GM12878 (cell line): ENCODE measurements around the gene SLC3A2. TPM values are rescaled to one million over a fixed set of nuclear protein-coding genes. Genes with fewer than 3 reads are reported as not detected.
A peak's percentile ranks its signal among the peaks of the same experiment; 100 is the strongest.

Experiments
- ATF7 ChIP-seq: fragments of 450-650 bp; IDR thresholded peaks from 2 replicates; pipeline ENCODE4 v1.6.1; 2016; ENCODE audit warnings: low read depth, mild to moderate bottlenecking
- BCL11A ChIP-seq: IDR thresholded peaks from 2 replicates; pipeline ENCODE4 v1.6.1; 2011; ENCODE audit warnings: low read depth, low read length
- BHLHE40 ChIP-seq, 2 experiments: fragments of 450-650 bp in 1 of 2; IDR thresholded peaks; 2 replicates each; pipeline ENCODE4 v1.6.1; 2011 to 2017; ENCODE audit warnings: low read depth in 2 of 2, borderline replicate concordance in 1 of 2, improper control_type of control experiment in 1 of 2, low read length in 1 of 2, mild to moderate bottlenecking in 1 of 2
- BMI1 ChIP-seq: fragments of 450-650 bp; IDR thresholded peaks from 2 replicates; pipeline ENCODE4 v1.6.1; 2016; ENCODE audit warnings: mild to moderate bottlenecking, moderate library complexity, borderline replicate concordance
- CBFB ChIP-seq: IDR thresholded peaks from 2 replicates; pipeline ENCODE4 v1.6.1; 2016; ENCODE audit warnings: antibody characterized with exemption, low read depth
- CHD2 ChIP-seq: IDR thresholded peaks from 2 replicates; pipeline ENCODE4 v1.6.1; 2011; ENCODE audit warnings: low read depth, low read length, improper control_type of control experiment, borderline replicate concordance
- CTCF ChIP-seq, 3 experiments: IDR thresholded peaks in 2 of 3; conservative IDR thresholded peaks in 1 of 3; 2 replicates each; pipeline ENCODE4 v1.5.1; 2011; ENCODE audit warnings: low read depth in 3 of 3, low read length in 3 of 3, mild to moderate bottlenecking in 3 of 3, control low read depth in 2 of 3, moderate library complexity in 2 of 3, inconsistent platforms in 1 of 3, mixed read lengths in 1 of 3; ENCODE audit not compliant: control insufficient read depth in 2 of 3, insufficient read depth in 1 of 3; ENCODE audit errors: extremely low read depth in 1 of 3
- FOXM1 ChIP-seq: IDR thresholded peaks from 2 replicates; pipeline ENCODE4 v1.6.1; 2012; ENCODE audit warnings: low read depth, mild to moderate bottlenecking, inconsistent platforms, low read length, moderate library complexity
- HDGF ChIP-seq: fragments of 450-650 bp; IDR thresholded peaks from 2 replicates; pipeline ENCODE4 v1.6.1; 2016; ENCODE audit warnings: antibody characterized with exemption
- KAT2A ChIP-seq: conservative IDR thresholded peaks from 2 replicates; pipeline ENCODE4 v1.6.1; 2011; ENCODE audit warnings: low read depth, low read length; ENCODE audit not compliant: control insufficient read depth
- MXI1 ChIP-seq: fragments of 150-350 bp; IDR thresholded peaks from 2 replicates; pipeline ENCODE4 v1.6.1; 2011; ENCODE audit warnings: low read depth, mild to moderate bottlenecking, inconsistent platforms, low read length, improper control_type of control experiment
- NBN ChIP-seq: fragments of 450-650 bp; IDR thresholded peaks from 2 replicates; pipeline ENCODE4 v1.6.1; 2016
- NR2F1 ChIP-seq: fragments of 450-650 bp; conservative IDR thresholded peaks from 2 replicates; pipeline ENCODE4 v1.6.1; 2017; ENCODE audit warnings: mild to moderate bottlenecking
- PBX3 ChIP-seq: IDR thresholded peaks from 2 replicates; pipeline ENCODE4 v1.6.1; 2011; ENCODE audit warnings: mild to moderate bottlenecking, low read depth, low read length, moderate library complexity; ENCODE audit not compliant: insufficient replicate concordance
- POLR2AphosphoS5 ChIP-seq: IDR thresholded peaks from 2 replicates; pipeline ENCODE4 v1.6.1; 2011; ENCODE audit warnings: mild to moderate bottlenecking, low read length, inconsistent platforms
- RBBP5 ChIP-seq: fragments of 200-600 bp; sonication (generic); conservative IDR thresholded peaks from 2 replicates; pipeline ENCODE4 v1.6.1; 2016
- RCOR1 ChIP-seq: conservative IDR thresholded peaks from 2 replicates; pipeline ENCODE4 v1.6.1; 2012; ENCODE audit warnings: low read depth, low read length, improper control_type of control experiment
- SMAD5 ChIP-seq: IDR thresholded peaks from 2 replicates; pipeline ENCODE4 v1.6.1; 2016; ENCODE audit warnings: antibody characterized with exemption, low read depth
- STAT1 ChIP-seq: fragments of 450-650 bp; conservative IDR thresholded peaks from 2 replicates; pipeline ENCODE4 v1.6.1; 2014; ENCODE audit warnings: antibody characterized with exemption, mild to moderate bottlenecking
- SUZ12 ChIP-seq: fragments of 200-600 bp; sonication (generic); IDR thresholded peaks from one replicate; pipeline ENCODE4 v1.6.1; 2018; ENCODE audit warnings: antibody characterized with exemption, mild to moderate bottlenecking; ENCODE audit not compliant: unreplicated experiment
- TCF12 ChIP-seq: IDR thresholded peaks from 2 replicates; pipeline ENCODE4 v1.6.1; 2011; ENCODE audit warnings: low read depth, mild to moderate bottlenecking, low read length
- TCF3 ChIP-seq: IDR thresholded peaks from 2 replicates; pipeline ENCODE4 v1.6.1; 2012; ENCODE audit warnings: low read depth, mild to moderate bottlenecking, low read length, borderline replicate concordance; ENCODE audit not compliant: insufficient read depth
- ZBED1 ChIP-seq: IDR thresholded peaks from 2 replicates; pipeline ENCODE4 v1.6.1; 2016; ENCODE audit warnings: borderline replicate concordance
- ZNF217 ChIP-seq: fragments of 450-650 bp; IDR thresholded peaks from 2 replicates; pipeline ENCODE4 v1.6.1; 2017; ENCODE audit warnings: antibody characterized with exemption, mild to moderate bottlenecking
- ZNF592 ChIP-seq: fragments of 450-650 bp; IDR thresholded peaks from 2 replicates; pipeline ENCODE4 v1.6.1; 2017; ENCODE audit warnings: mild to moderate bottlenecking, moderate library complexity
- polyA plus RNA-seq, 11 experiments: library from polyadenylated mRNA; depleted of rRNA in 4 of 11; unstranded in 6 of 11; stranded (reverse) in 5 of 11; fragments of >200 nt; fragmentation: Nextera tagmentation in 4 of 11; fragmentation: Illumina TruSeq in 1 of 11; extraction: Ambion mirVana in 4 of 11; extraction: Trizol in 1 of 11; gene quantifications; 1 replicate in 1 of 11; 2 replicates in 10 of 11; pipeline versions ENCODE4 v1.2.1 to v1.2.3, GENCODE V29; 2011 to 2016; ENCODE audit warnings: inconsistent platforms in 2 of 11, missing spikeins in 2 of 11, low read depth in 1 of 11
- total RNA-seq, 4 experiments: library from RNA; depleted of rRNA in 3 of 4; stranded (reverse); fragments of >200 nt in 3 of 4; fragmentation: Illumina TruSeq in 1 of 4; extraction: Trizol in 1 of 4; gene quantifications; 2 replicates each; pipeline versions ENCODE4 v1.2.1 to v1.2.3, GENCODE V29; 2013 to 2021

Gene SLC3A2
- total and polyA plus RNA-seq, 10 of the 15 experiments (the other 5 are each of a cell fraction or from before 2014, with no cell fraction given): 6.9 to 158 (median 106) TPM

- TF ChIP-seq CHD2: 0 out of 2 replicates have a peak, but pooled peaks have one; percentile 44
- TF ChIP-seq ZNF217: no peak
- peak; percentile 99 for TF ChIP-seq SMAD5
- TF ChIP-seq BCL11A: peak; percentile 26; the same call in 1 of the 2 replicates
- no peak for TF ChIP-seq CTCF (IDR thresholded peaks at IDR 0.05 in 2 of 3, conservative IDR thresholded peaks at IDR 0.05 in 1 of 3; ENCODE audit: control insufficient read depth in 2 of 3, extremely low read depth in 1 of 3, insufficient read depth in 1 of 3, low read depth in 3 of 3, low read length in 3 of 3)
- peak; percentile 85 for TF ChIP-seq ATF7
- peak; percentile 90 for TF ChIP-seq NBN
- TF ChIP-seq KAT2A: no peak
- peak; percentile 98 for TF ChIP-seq ZBED1
- peak; percentile 77; the same call in 1 of the 2 replicates for TF ChIP-seq TCF3
- no peak for TF ChIP-seq RCOR1
- no peak for TF ChIP-seq RBBP5
- peak; percentile 58; the same call in 1 of the 2 replicates for TF ChIP-seq TCF12
- no peak for TF ChIP-seq BMI1
- no peak for TF ChIP-seq SUZ12
- TF ChIP-seq BHLHE40 (IDR thresholded peaks at IDR 0.05; ENCODE audit: borderline replicate concordance in 1 of 2, low read depth in 2 of 2, low read length in 1 of 2): peak in 1 of 2 experiments; percentile 93
- TF ChIP-seq POLR2AphosphoS5: peak; percentile 100
- no peak for TF ChIP-seq ZNF592
- peak; percentile 52 for TF ChIP-seq PBX3
- peak; percentile 88 for TF ChIP-seq MXI1
- TF ChIP-seq HDGF: peak; percentile 91
- TF ChIP-seq FOXM1: peak; percentile 42; the same call in 1 of the 2 replicates
- peak; percentile 98 for TF ChIP-seq CBFB
- TF ChIP-seq STAT1: peak; percentile 86; the same call in 1 of the 2 replicates
- TF ChIP-seq NR2F1: peak; percentile 58; the same call in 1 of the 2 replicates
Measured at GRCh38 chr11:62855571-62856332, 24.9 kb upstream of the SLC3A2 start (continued).
